ENCODE data around the gene JAKMIP1. TPM values are rescaled to one million over a fixed set of nuclear protein-coding genes. Genes with fewer than 3 reads are reported as not detected.

The JAKMIP1 gene
- total RNA-seq, 1 experiment from 2014 or later: not detected

DNA sequence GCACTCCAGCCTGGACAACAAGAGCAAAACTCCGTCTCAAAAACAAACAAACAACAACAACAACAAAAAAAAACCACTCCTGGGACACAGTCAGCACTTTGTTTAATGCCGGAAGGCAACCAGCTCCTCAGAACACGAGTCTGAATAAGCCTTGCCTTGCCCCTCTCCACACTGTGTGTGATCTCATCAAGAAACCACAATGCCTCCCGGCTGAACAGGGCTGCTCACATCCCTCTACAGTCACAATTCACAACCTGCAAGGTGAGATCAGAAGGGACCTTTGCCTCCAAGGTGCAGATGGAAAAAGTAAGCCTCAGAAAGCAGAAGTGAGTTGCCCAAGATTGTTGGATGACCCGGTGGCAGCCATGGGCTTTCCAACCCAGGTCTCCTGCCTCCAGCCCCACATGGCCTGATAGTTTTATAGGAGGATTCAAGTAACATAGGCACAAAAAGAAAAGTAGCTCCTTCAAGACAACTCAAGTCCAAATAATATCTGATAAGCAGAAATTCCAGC, 80.8 kb downstream of the JAKMIP1 start:
- RAD21 ChIA-PET (ENCODE audit: low non-redundant PET in 1 of 2, low total read pairs in 2 of 2, uncharacterized antibody in 2 of 2, unreplicated experiment in 2 of 2): no interaction called here
- CTCF ChIA-PET: no interaction called here
- intact Hi-C loops (cut with micrococcal nuclease): no loop called here

More for the DNA sequence above, 80.8 kb downstream of the JAKMIP1 start:
- no peaks in the 10 kb centered on the region for H3K36me3 ChIP-seq (ENCODE audit: control insufficient read depth in 1 of 2, insufficient read depth in 2 of 2, low read length in 2 of 2)
- H4K20me1 ChIP-seq (ENCODE audit: insufficient read depth): no peaks in the 10 kb centered on the region
- H3K9me3 ChIP-seq (ENCODE audit: control insufficient read depth in 1 of 2, insufficient read depth in 1 of 2, low read depth in 1 of 2, low read length in 2 of 2): no peaks in the 10 kb centered on the region
- H3K27ac ChIP-seq (ENCODE audit: low read depth, low read length): no peak overlapping the region
- no peaks in the 10 kb centered on the region for H3K27me3 ChIP-seq (ENCODE audit: insufficient read depth, low read length)
- no peaks in the 10 kb centered on the region for H3K4me1 ChIP-seq (ENCODE audit: control insufficient read depth in 1 of 2, insufficient read depth in 2 of 2, low read length in 2 of 2)
- no peaks in the 10 kb centered on the region for H3K79me2 ChIP-seq (ENCODE audit: insufficient read depth, low read length)
- DNase-seq (ENCODE audit: low read depth, low spot score) (no peak), ATAC-seq (no peak)
- H3K9me2 ChIP-seq (ENCODE audit: insufficient read depth): no peaks in the 10 kb centered on the region
- TF ChIP-seq, protein P1, sequence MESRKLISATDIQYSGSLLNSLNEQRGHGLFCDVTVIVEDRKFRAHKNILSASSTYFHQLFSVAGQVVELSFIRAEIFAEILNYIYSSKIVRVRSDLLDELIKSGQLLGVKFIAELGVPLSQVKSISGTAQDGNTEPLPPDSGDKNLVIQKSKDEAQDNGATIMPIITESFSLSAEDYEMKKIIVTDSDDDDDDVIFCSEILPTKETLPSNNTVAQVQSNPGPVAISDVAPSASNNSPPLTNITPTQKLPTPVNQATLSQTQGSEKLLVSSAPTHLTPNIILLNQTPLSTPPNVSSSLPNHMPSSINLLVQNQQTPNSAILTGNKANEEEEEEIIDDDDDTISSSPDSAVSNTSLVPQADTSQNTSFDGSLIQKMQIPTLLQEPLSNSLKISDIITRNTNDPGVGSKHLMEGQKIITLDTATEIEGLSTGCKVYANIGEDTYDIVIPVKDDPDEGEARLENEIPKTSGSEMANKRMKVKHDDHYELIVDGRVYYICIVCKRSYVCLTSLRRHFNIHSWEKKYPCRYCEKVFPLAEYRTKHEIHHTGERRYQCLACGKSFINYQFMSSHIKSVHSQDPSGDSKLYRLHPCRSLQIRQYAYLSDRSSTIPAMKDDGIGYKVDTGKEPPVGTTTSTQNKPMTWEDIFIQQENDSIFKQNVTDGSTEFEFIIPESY (IDR thresholded peaks at IDR 0.05; ENCODE audit: extremely low read depth, insufficient replicate concordance, low read length): no peak
- TF ChIP-seq RAD21 (IDR thresholded peaks at IDR 0.05; ENCODE audit: low read depth) (no peak), POLR2A (IDR thresholded peaks at IDR 0.05; ENCODE audit: borderline replicate concordance, extremely low read depth, insufficient read depth, insufficient read length) (no peak)
- TF ChIP-seq, protein P2, sequence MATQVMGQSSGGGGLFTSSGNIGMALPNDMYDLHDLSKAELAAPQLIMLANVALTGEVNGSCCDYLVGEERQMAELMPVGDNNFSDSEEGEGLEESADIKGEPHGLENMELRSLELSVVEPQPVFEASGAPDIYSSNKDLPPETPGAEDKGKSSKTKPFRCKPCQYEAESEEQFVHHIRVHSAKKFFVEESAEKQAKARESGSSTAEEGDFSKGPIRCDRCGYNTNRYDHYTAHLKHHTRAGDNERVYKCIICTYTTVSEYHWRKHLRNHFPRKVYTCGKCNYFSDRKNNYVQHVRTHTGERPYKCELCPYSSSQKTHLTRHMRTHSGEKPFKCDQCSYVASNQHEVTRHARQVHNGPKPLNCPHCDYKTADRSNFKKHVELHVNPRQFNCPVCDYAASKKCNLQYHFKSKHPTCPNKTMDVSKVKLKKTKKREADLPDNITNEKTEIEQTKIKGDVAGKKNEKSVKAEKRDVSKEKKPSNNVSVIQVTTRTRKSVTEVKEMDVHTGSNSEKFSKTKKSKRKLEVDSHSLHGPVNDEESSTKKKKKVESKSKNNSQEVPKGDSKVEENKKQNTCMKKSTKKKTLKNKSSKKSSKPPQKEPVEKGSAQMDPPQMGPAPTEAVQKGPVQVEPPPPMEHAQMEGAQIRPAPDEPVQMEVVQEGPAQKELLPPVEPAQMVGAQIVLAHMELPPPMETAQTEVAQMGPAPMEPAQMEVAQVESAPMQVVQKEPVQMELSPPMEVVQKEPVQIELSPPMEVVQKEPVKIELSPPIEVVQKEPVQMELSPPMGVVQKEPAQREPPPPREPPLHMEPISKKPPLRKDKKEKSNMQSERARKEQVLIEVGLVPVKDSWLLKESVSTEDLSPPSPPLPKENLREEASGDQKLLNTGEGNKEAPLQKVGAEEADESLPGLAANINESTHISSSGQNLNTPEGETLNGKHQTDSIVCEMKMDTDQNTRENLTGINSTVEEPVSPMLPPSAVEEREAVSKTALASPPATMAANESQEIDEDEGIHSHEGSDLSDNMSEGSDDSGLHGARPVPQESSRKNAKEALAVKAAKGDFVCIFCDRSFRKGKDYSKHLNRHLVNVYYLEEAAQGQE (IDR thresholded peaks at IDR 0.05; ENCODE audit: low read depth): no peak
- POLR2A ChIA-PET: no interaction called here
- BruUV-seq (replicated peaks): no TSS peak
- no peak overlapping the region for H3K9ac ChIP-seq (ENCODE audit: low read length)
- H2AFZ ChIP-seq (ENCODE audit: low read depth, low read length, poor library complexity, severe bottlenecking): no peak overlapping the region
- H3K4me3 ChIP-seq (replicated peaks in 1 of 2; ENCODE audit: low read depth in 1 of 2, low read length in 2 of 2): no peak overlapping the region
- H3K4me2 ChIP-seq (ENCODE audit: low read length): no peak overlapping the region
